ENCODE data around the gene SNX13.

Gene SNX13

DNA sequence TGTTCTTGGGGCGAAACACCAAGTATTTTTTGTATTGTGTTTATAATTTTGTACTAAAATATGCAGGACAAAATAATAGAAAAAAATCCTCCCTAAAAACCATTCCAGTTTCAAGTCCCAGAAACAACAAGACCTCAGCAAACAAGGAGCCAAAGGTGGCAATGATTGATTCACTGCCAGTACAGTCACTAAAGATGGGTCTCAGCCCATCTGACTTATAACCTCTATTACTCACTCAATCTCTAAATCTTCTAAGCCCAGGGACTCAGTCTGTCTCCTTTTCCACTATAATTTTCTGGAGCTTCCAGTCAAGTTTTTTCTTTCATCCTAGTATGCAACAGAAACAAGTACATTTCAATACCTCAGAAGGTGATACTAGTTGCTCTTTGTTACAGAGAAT, 33.3 kb downstream of the SNX13 start:
- no peak overlapping the region for H3K4me3 ChIP-seq (ENCODE audit: low read depth, low read length)
- TF ChIP-seq, protein P1, sequence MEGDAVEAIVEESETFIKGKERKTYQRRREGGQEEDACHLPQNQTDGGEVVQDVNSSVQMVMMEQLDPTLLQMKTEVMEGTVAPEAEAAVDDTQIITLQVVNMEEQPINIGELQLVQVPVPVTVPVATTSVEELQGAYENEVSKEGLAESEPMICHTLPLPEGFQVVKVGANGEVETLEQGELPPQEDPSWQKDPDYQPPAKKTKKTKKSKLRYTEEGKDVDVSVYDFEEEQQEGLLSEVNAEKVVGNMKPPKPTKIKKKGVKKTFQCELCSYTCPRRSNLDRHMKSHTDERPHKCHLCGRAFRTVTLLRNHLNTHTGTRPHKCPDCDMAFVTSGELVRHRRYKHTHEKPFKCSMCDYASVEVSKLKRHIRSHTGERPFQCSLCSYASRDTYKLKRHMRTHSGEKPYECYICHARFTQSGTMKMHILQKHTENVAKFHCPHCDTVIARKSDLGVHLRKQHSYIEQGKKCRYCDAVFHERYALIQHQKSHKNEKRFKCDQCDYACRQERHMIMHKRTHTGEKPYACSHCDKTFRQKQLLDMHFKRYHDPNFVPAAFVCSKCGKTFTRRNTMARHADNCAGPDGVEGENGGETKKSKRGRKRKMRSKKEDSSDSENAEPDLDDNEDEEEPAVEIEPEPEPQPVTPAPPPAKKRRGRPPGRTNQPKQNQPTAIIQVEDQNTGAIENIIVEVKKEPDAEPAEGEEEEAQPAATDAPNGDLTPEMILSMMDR (conservative IDR thresholded peaks at IDR 0.05; ENCODE audit: low read depth, low read length): no peak
- DNase-seq (ENCODE audit: low read depth): no peak

DNA sequence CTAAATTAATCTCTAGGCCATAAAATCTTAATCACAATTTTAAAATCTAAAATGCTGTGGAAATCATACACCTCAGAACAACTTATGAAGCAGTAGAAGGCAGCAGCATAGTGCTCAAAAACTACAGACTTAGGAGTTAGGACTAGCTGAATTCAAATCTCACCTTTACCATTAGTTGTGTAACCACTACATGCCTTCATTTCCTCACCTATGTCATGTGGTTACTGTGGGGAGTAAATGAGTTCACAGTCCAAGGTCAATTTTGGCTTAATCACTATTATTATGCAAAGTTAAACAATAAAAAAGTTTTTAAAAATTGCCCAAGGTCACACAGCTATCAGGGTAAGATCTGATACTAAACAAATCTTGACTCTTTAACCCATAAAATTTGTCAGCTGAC, 37.0 kb downstream of the SNX13 start:
- TF ChIP-seq, protein P1 (conservative IDR thresholded peaks at IDR 0.05; ENCODE audit: low read depth, low read length): no peak

DNA sequence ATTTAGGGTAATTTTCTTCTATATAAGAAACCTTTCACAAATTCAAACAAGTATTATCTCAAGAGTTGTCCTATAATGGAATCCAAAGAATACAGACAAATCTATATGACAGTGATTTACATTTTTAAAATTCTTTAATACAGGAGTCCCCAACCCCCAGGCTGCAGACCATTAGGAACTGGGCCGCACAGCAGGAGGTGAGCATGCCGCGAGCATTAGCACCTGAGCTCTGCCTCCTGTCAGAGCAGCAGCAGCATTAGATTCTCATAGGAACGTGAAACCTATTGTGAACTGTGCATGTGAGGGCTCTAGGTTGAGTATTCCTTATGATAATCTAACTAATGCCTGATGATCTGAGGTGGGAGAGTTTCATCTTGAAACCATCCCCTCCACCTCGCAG, 37.7 kb downstream of the SNX13 start:
- DNase-seq (ENCODE audit: low read depth): no peak
- TF ChIP-seq, protein P1 (conservative IDR thresholded peaks at IDR 0.05; ENCODE audit: low read depth, low read length): no peak
- no peak overlapping the region for H3K4me3 ChIP-seq (ENCODE audit: low read depth, low read length)

More for the DNA sequence above, 37.0 kb downstream of the SNX13 start:
- no peak overlapping the region for H3K4me3 ChIP-seq (ENCODE audit: low read depth, low read length)
- DNase-seq (ENCODE audit: low read depth): no peak

DNA sequence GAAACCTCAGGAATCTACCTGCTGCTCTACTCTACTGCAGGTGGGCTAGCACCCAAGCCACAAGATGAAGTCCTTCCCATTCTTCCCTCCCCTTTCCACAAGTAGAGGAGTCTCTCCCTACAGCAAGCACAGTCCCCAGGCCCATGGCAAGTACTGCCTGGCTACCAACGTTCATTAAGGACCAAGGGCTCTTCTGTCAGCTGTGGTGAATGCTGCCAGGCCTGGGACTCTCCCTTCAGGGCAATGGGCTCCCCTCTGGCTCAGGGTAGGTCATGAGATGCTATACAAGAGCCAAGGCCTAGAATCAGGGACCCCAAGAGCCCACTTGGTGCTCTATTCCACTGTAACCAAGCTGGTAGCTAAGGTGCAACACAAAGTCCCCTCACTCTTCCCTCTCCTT, 39.8 kb downstream of the SNX13 start:
- TF ChIP-seq, protein P1 (conservative IDR thresholded peaks at IDR 0.05; ENCODE audit: low read depth, low read length): no peak
- DNase-seq (ENCODE audit: low read depth): no peak

DNA sequence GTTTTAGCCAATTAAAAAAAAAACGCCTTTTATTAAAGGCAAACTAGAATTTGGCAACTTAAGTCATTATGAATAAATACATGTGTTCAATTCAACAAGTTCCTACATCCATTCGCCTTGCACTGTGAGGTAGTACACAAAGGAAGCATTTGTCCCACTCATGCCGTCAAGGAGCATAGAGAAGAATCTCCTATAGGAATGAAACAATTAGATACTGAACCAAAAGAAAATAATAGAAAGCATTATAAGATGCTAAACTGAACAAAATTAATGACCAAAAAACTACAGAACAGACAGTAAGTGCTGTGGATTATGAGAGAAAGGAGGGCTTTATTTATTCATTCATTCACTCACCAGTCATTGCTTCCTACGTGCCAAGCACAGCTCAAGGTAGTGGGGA, 42.2 kb downstream of the SNX13 start:
- TF ChIP-seq, protein P1 (conservative IDR thresholded peaks at IDR 0.05; ENCODE audit: low read depth, low read length): no peak
- H3K4me3 ChIP-seq (ENCODE audit: low read depth, low read length): no peak overlapping the region
- DNase-seq (ENCODE audit: low read depth): no peak

More for the DNA sequence above, 39.8 kb downstream of the SNX13 start:
- H3K4me3 ChIP-seq (ENCODE audit: low read depth, low read length): no peak overlapping the region

DNA sequence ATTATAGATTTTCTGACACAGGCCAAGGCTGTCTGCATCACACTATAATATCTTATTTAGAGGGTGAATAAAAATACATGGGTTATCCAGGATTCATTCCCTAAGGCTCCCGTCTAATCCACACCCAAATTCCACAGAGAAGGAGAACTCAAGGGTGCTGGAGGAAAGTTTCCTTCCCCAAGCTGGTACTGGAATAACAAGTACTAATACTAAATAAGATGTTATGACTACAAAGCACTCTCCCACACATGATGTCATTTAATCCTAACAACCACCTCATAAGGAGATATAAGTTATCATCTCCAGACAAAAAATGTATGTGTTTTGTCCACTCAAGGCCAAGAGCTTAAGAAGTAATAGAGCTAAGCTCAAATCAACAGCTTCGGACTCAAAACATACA, 53.0 kb downstream of the SNX13 start:
- no peak for DNase-seq (ENCODE audit: low read depth)
- TF ChIP-seq, protein P1 (conservative IDR thresholded peaks at IDR 0.05; ENCODE audit: low read depth, low read length): no peak
- H3K4me3 ChIP-seq (ENCODE audit: low read depth, low read length): no peak overlapping the region

DNA sequence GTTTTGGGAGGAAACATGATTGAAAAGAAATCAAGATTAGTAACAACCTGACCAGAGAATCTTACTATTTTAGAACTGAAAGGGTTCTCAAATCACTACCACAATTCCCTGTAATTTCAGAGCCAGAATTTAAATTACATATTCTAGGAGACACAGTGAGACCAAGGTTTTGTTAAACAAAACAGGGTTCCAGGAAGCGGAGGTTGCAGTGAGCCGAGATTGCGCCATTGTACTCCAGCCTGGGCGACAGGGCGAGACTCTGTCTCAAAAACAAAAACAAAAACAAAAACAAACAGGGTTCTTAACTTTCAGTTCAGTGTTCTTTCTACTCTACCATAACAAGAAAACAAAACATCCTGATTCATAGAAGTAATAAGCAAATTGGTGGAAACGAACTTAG, 57.6 kb downstream of the SNX13 start:
- TF ChIP-seq, protein P1 (conservative IDR thresholded peaks at IDR 0.05; ENCODE audit: low read depth, low read length): no peak
- DNase-seq (ENCODE audit: low read depth): no peak
- no peak overlapping the region for H3K4me3 ChIP-seq (ENCODE audit: low read depth, low read length)

All from choroid plexus epithelial cell (primary cell).